ENCODE measurements around the gene JAK2.

JAK2 gene

GRCh38 chr9:4967523-4967922, 17.5 kb upstream of the JAK2 start:
- no peak for DNase-seq (ENCODE audit: low spot score)
- no peak for TF ChIP-seq CTCF (IDR thresholded peaks at IDR 0.05; ENCODE audit: extremely low read depth, missing control alignments)

- no peak for TF ChIP-seq CTCF (IDR thresholded peaks at IDR 0.05; ENCODE audit: extremely low read depth, missing control alignments)
These were observed 15.9 kb upstream of the JAK2 start for GRCh38 chr9:4969130-4969529.

GRCh38 chr9:4970970-4971641, 14.0 kb upstream of the JAK2 start:
- peak; percentile 71 for DNase-seq (ENCODE audit: low spot score)
- TF ChIP-seq CTCF (IDR thresholded peaks at IDR 0.05; ENCODE audit: extremely low read depth, missing control alignments), result no peak

More at GRCh38 chr9:4969130-4969529, 15.9 kb upstream of the JAK2 start:
- no peak for DNase-seq (ENCODE audit: low spot score)

GRCh38 chr9:4973246-4973645, 11.8 kb upstream of the JAK2 start:
- no peak for TF ChIP-seq CTCF (IDR thresholded peaks at IDR 0.05; ENCODE audit: extremely low read depth, missing control alignments)
- no peak for DNase-seq (ENCODE audit: low spot score)

GRCh38 chr9:4973902-4974301, 11.2 kb upstream of the JAK2 start:
- no peak for DNase-seq (ENCODE audit: low spot score)
- no peak for TF ChIP-seq CTCF (IDR thresholded peaks at IDR 0.05; ENCODE audit: extremely low read depth, missing control alignments)

- DNase-seq (ENCODE audit: low spot score), result no peak
These were observed 5.8 kb upstream of the JAK2 start for GRCh38 chr9:4979239-4979638.

More at GRCh38 chr9:4979239-4979638, 5.8 kb upstream of the JAK2 start:
- no peak for TF ChIP-seq CTCF (IDR thresholded peaks at IDR 0.05; ENCODE audit: extremely low read depth, missing control alignments)
